ENCODE measurements around the gene BUD23. TPM values are rescaled to one million over a fixed set of nuclear protein-coding genes. Genes with fewer than 3 reads are reported as not detected.

Gene BUD23
- total RNA-seq, 1 experiment from 2014 or later: 124 TPM

GRCh38 chr7:73717025-73717807 lies 33.8 kb downstream of the BUD23 start:
- peaks cover 29% of the 10 kb centered on the region for H4K20me1 ChIP-seq (ENCODE audit: low read length)
- no peak for DNase-seq
- H3K4me1 ChIP-seq (ENCODE audit: insufficient read depth, low read length): peaks cover 64% of the 10 kb centered on the region
- intact Hi-C loops (cut with micrococcal nuclease): loop anchor here (5.0 kb wide), 1 partner anchor 50 kb away; the partner anchor contains the start of gene VPS37D
- H3K9me2 ChIP-seq (replicated peaks; ENCODE audit: low read length): no peaks in the 10 kb centered on the region
- BruUV-seq (replicated peaks): no TSS peak
- TF ChIP-seq EZH2 (IDR thresholded peaks at IDR 0.05; ENCODE audit: low read length, unreplicated experiment) (no peak), EZH2phosphoT487 (IDR thresholded peaks at IDR 0.05; ENCODE audit: borderline replicate concordance, low read length) (no peak), CTCF (conservative IDR thresholded peaks at IDR 0.05; ENCODE audit: low read depth, low read length) (no peak)
- ATAC-seq: peak; percentile 4; the same call in 1 of the 2 replicates
- peaks cover 11% of the 10 kb centered on the region for H3F3A ChIP-seq (ENCODE audit: low read length, unreplicated experiment)
- no peaks in the 10 kb centered on the region for H3K9me3 ChIP-seq (ENCODE audit: low read length)
- H3K79me2 ChIP-seq (ENCODE audit: low read length): peaks cover 74% of the 10 kb centered on the region
- H3K27me3 ChIP-seq (ENCODE audit: low read length): no peaks in the 10 kb centered on the region
- POLR2A ChIA-PET (ENCODE audit: unreplicated experiment): interaction anchor here (0.5 to 4.9 kb wide), 4 partner anchors 11 to 33 kb away, joined by 4 to 90 read pairs (median 4); no protein-coding TSS in a partner anchor
- H3K4me3 ChIP-seq (ENCODE audit: low read length): peak overlapping the region; percentile 95
- CTCF ChIA-PET: interaction anchor here (0.6 kb wide), 1 partner anchor 8 kb away, joined by 8 read pairs; no protein-coding TSS in a partner anchor
- H3K4me2 ChIP-seq (ENCODE audit: low read length): peak overlapping the region; percentile 99
- peak overlapping the region; percentile 100 for H3K27ac ChIP-seq (ENCODE audit: low read length)
- peaks cover 34% of the 10 kb centered on the region for H3K36me3 ChIP-seq (ENCODE audit: low read depth, low read length)
- no peak overlapping the region for H2AFZ ChIP-seq (ENCODE audit: low read length)
- H3K9ac ChIP-seq (ENCODE audit: low read length): peak overlapping the region; percentile 100

GRCh38 chr7:73717991-73718405 lies 34.6 kb downstream of the BUD23 start:
- no peak overlapping the region for H2AFZ ChIP-seq (ENCODE audit: low read length)
- peak; percentile 95 for DNase-seq
- ChIA-PET POLR2A (ENCODE audit: unreplicated experiment) (interaction anchor here (0.5 to 4.9 kb wide), 4 partner anchors 12 to 361 kb away, joined by 4 to 90 read pairs (median 4); no protein-coding TSS in a partner anchor), CTCF (no interaction called here)
- peak; percentile 32 for ATAC-seq
- peaks cover 21% of the 10 kb centered on the region for H4K20me1 ChIP-seq (ENCODE audit: low read length)
- H3K9ac ChIP-seq (ENCODE audit: low read length): peak overlapping the region; percentile 100
- H3K4me2 ChIP-seq (ENCODE audit: low read length): peak overlapping the region; percentile 99
- H3F3A ChIP-seq (ENCODE audit: low read length, unreplicated experiment): peaks cover 11% of the 10 kb centered on the region
- H3K27me3 ChIP-seq (ENCODE audit: low read length): no peaks in the 10 kb centered on the region
- peak overlapping the region; percentile 100 for H3K27ac ChIP-seq (ENCODE audit: low read length)
- no peaks in the 10 kb centered on the region for H3K9me2 ChIP-seq (replicated peaks; ENCODE audit: low read length)
- peaks cover 58% of the 10 kb centered on the region for H3K4me1 ChIP-seq (ENCODE audit: insufficient read depth, low read length)
- intact Hi-C loops (cut with micrococcal nuclease): loop anchor here (2.0 to 5.0 kb wide), 2 partner anchors 13 to 51 kb away; partner anchors contain the start of gene VPS37D
- H3K9me3 ChIP-seq (ENCODE audit: low read length): no peaks in the 10 kb centered on the region
- H3K4me3 ChIP-seq (ENCODE audit: low read length): peak overlapping the region; percentile 95
- no TSS peak for BruUV-seq (replicated peaks)
- TF ChIP-seq CTCF (conservative IDR thresholded peaks at IDR 0.05; ENCODE audit: low read depth, low read length) (no peak), EZH2 (IDR thresholded peaks at IDR 0.05; ENCODE audit: low read length, unreplicated experiment) (no peak), EZH2phosphoT487 (IDR thresholded peaks at IDR 0.05; ENCODE audit: borderline replicate concordance, low read length) (no peak)
- H3K36me3 ChIP-seq (ENCODE audit: low read depth, low read length): peaks cover 29% of the 10 kb centered on the region
- peaks cover 66% of the 10 kb centered on the region for H3K79me2 ChIP-seq (ENCODE audit: low read length)

Data from PC-3 (cell line).